ENCODE results near the gene STK35. TPM values are rescaled to one million over a fixed set of nuclear protein-coding genes. Genes with fewer than 3 reads are reported as not detected.

Gene STK35
- total RNA-seq, 2 experiments from 2014 or later = 15.8 to 16.1 TPM

GRCh38 chr20:2131366-2131765 is 29.7 kb downstream of the STK35 start:
- Mint-ChIP-seq H3K36me3 (ENCODE audit: low read depth) (no peaks in the 10 kb centered on the region), H3K4me3 (no peak overlapping the region), H3K4me1 (peaks cover 19% of the 10 kb centered on the region), H3K9me3 (no peaks in the 10 kb centered on the region), H3K27me3 (no peaks in the 10 kb centered on the region), H3K27ac (no peak overlapping the region)
- no peak for DNase-seq
- ChIA-PET CTCF (interaction anchor here (1.0 kb wide), 2 partner anchors 10 to 18 kb away, joined by 3 read pairs; no protein-coding TSS in a partner anchor), POLR2A (no interaction called here)

- Mint-ChIP-seq H3K27me3 (no peaks in the 10 kb centered on the region), H3K27ac (no peak overlapping the region), H3K4me3 (no peak overlapping the region), H3K9me3 (no peaks in the 10 kb centered on the region), H3K4me1 (peaks cover 15% of the 10 kb centered on the region), H3K36me3 (ENCODE audit: low read depth) (no peaks in the 10 kb centered on the region)
- ChIA-PET POLR2A (no interaction called here), CTCF (interaction anchor here (1.0 kb wide), 1 partner anchor 9 kb away, joined by 3 read pairs; no protein-coding TSS in a partner anchor)
- no peak for DNase-seq
These were observed 30.9 kb downstream of the STK35 start for GRCh38 chr20:2132461-2132901.

DNA sequence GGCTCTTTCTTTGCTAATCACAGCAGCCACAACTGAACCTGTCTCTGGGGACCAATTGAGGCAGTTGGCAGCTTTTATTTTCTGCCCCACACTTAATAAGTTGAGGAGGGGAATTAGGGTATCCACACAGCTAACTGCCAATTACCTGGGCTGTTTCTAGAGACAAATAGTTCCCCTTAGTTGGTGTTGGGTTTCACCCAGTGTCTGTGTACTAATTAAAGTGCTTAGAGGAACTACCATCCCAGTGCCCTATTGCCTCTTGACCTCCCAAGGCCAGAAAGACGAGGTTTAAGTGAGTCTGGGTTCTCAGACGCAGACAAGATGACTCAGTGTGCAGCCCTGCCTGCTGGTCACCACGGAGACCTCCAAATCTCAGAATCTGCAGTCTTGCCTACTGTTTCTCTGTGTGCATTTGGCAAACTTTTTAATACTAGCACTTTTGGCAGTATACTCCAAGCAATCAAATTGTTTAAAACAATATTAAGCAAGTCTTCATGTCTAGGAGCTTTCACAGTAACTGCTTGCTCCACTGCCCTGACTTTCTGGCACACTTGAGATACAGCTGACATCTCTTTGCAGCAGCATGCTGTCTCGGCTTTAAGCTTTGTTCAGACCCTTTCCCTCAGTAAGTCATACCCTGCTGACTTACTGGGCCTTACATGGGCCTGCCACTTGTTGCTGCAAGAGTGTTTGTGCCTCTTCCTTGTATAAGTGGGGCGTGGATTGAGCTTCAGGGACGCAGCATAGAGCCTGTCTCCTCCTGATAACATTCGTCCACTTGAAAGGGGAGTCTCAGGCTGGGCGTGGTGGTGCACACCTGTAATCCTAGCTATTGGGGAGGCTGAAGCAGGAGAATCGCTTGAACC is 31.9 kb downstream of the STK35 start:
- Mint-ChIP-seq H3K27ac (no peak overlapping the region), H3K9me3 (no peaks in the 10 kb centered on the region), H3K4me3 (no peak overlapping the region), H3K36me3 (ENCODE audit: low read depth) (peaks cover 2% of the 10 kb centered on the region), H3K27me3 (no peaks in the 10 kb centered on the region), H3K4me1 (peaks cover 6% of the 10 kb centered on the region)
- POLR2A ChIA-PET = interaction anchor here (0.6 to 0.7 kb wide), 3 partner anchors 9 to 57 kb away, joined by 3 to 11 read pairs (median 5); partner anchors contain the start of gene STK35
- CTCF ChIA-PET = interaction anchor here (1.0 to 1.6 kb wide), 2 partner anchors 17 to 30 kb away, joined by 3 read pairs; no protein-coding TSS in a partner anchor
- no peak for DNase-seq

DNA sequence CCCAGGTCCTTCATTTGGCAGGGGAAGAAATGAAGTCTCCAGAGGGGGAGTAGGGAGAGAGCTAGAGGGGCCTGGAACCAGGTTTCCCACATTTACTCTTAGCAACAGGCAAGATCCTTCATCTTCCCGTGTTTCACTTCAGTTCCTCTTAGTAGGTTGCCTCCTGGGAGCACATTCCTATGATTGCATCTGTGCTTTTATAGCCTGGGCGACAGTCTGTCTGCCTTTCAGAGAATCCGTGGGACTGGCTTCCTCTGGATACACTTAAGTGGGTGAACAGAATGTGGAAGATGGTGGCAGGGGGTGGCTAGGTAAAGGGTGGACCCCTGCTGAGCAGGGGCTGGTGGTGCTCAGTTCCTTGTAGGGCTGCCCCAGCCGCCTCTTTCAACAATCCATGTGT is 33.4 kb downstream of the STK35 start:
- POLR2A ChIA-PET = no interaction called here
- CTCF ChIA-PET = interaction anchor here (1.6 kb wide), 1 partner anchor 31 kb away, joined by 3 read pairs; no protein-coding TSS in a partner anchor
- Mint-ChIP-seq H3K4me1 (no peaks in the 10 kb centered on the region), H3K36me3 (ENCODE audit: low read depth) (peaks cover 5% of the 10 kb centered on the region), H3K9me3 (no peaks in the 10 kb centered on the region), H3K27ac (no peak overlapping the region), H3K4me3 (no peak overlapping the region), H3K27me3 (no peaks in the 10 kb centered on the region)
- no peak for DNase-seq

GRCh38 chr20:2136275-2136674 is 34.6 kb downstream of the STK35 start:
- POLR2A ChIA-PET = no interaction called here
- CTCF ChIA-PET = no interaction called here
- peaks cover 5% of the 10 kb centered on the region for H3K36me3 Mint-ChIP-seq (ENCODE audit: low read depth)

GRCh38 chr20:2137552-2138201 is 36.0 kb downstream of the STK35 start:
- POLR2A ChIA-PET = no interaction called here
- no peak overlapping the region for H3K4me3 Mint-ChIP-seq

More at GRCh38 chr20:2136275-2136674, 34.6 kb downstream of the STK35 start:
- Mint-ChIP-seq H3K27ac (no peak overlapping the region), H3K4me3 (no peak overlapping the region), H3K9me3 (no peaks in the 10 kb centered on the region), H3K27me3 (no peaks in the 10 kb centered on the region), H3K4me1 (peaks cover 3% of the 10 kb centered on the region)
- DNase-seq = no peak

GRCh38 chr20:2138396-2138795 is 36.8 kb downstream of the STK35 start:
- CTCF ChIA-PET = no interaction called here
- POLR2A ChIA-PET = no interaction called here
- no peaks in the 10 kb centered on the region for H3K9me3 Mint-ChIP-seq
- H3K4me3 Mint-ChIP-seq = no peak overlapping the region
- H3K36me3 Mint-ChIP-seq (ENCODE audit: low read depth) = peaks cover 5% of the 10 kb centered on the region
- no peak for DNase-seq
- H3K27me3 Mint-ChIP-seq = no peaks in the 10 kb centered on the region
- H3K4me1 Mint-ChIP-seq = peaks cover 3% of the 10 kb centered on the region
- no peak overlapping the region for H3K27ac Mint-ChIP-seq

More at GRCh38 chr20:2137552-2138201, 36.0 kb downstream of the STK35 start:
- no peak overlapping the region for H3K27ac Mint-ChIP-seq
- peaks cover 5% of the 10 kb centered on the region for H3K36me3 Mint-ChIP-seq (ENCODE audit: low read depth)
- H3K9me3 Mint-ChIP-seq = no peaks in the 10 kb centered on the region
- CTCF ChIA-PET = no interaction called here
- DNase-seq = no peak
- no peaks in the 10 kb centered on the region for H3K27me3 Mint-ChIP-seq
- peaks cover 3% of the 10 kb centered on the region for H3K4me1 Mint-ChIP-seq

DNA sequence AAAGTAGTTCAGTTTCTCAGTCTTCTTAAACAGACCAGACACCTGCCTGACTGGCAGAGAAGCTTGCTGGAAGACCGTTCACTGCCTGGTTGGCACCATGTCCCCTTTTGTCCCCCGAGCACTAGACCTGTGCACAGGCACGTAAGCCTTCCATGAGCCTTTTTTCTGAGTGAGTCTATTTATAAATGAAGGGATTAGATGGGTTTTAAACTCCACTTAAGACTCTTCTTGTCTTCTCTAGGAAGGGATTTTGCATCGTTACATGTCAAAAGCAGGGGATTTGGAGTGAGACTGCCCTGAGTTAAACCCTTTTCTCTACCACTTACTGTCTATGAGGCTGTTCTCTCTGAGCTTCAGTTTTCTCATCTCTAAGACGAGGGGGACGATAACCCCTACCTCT is 37.6 kb downstream of the STK35 start:
- H3K4me3 Mint-ChIP-seq = no peak overlapping the region
- no peaks in the 10 kb centered on the region for H3K9me3 Mint-ChIP-seq
- peaks cover 5% of the 10 kb centered on the region for H3K36me3 Mint-ChIP-seq (ENCODE audit: low read depth)
- H3K4me1 Mint-ChIP-seq = peaks cover 3% of the 10 kb centered on the region
- ChIA-PET CTCF (interaction anchor here (1.0 to 1.4 kb wide), 2 partner anchors 10 to 68 kb away, joined by 3 read pairs; no protein-coding TSS in a partner anchor), POLR2A (no interaction called here)
- no peak overlapping the region for H3K27ac Mint-ChIP-seq
- no peaks in the 10 kb centered on the region for H3K27me3 Mint-ChIP-seq
- no peak for DNase-seq

- Mint-ChIP-seq H3K9me3 (no peaks in the 10 kb centered on the region), H3K27ac (no peak overlapping the region), H3K4me3 (no peak overlapping the region), H3K27me3 (no peaks in the 10 kb centered on the region), H3K4me1 (peaks cover 3% of the 10 kb centered on the region), H3K36me3 (ENCODE audit: low read depth) (peaks cover 5% of the 10 kb centered on the region)
- no peak for DNase-seq
- ChIA-PET CTCF (interaction anchor here (1.0 to 1.4 kb wide), 2 partner anchors 10 to 68 kb away, joined by 3 read pairs; no protein-coding TSS in a partner anchor), POLR2A (no interaction called here)
These were observed 38.1 kb downstream of the STK35 start for GRCh38 chr20:2139736-2140135.

DNA sequence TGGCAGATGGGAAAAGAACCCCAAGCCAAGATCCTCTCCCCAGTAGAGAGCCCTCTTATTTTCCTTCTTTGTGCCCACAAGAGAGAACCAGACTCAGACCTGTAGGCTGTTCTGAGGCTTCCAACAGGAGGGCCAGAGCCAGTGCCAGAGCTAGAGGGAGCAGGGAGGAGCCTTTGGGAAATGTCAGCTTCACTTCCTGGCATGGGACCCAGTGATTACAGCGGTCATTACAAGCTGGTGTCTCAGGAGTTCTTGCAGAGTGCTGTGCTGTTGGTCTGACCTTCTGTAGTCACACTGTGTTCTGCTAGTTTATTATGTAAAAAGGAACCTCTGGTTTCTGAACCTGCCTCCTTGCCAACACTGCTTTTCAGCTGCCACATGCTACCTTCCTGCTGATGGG is 38.9 kb downstream of the STK35 start:
- POLR2A ChIA-PET = no interaction called here
- Mint-ChIP-seq H3K27me3 (no peaks in the 10 kb centered on the region), H3K4me3 (no peak overlapping the region), H3K36me3 (ENCODE audit: low read depth) (peaks cover 5% of the 10 kb centered on the region), H3K4me1 (peaks cover 3% of the 10 kb centered on the region), H3K27ac (no peak overlapping the region), H3K9me3 (no peaks in the 10 kb centered on the region)
- CTCF ChIA-PET = interaction anchor here (0.6 to 1.4 kb wide), 2 partner anchors 67 to 1359 kb away, joined by 3 read pairs; no protein-coding TSS in a partner anchor
- DNase-seq = no peak

- no peak overlapping the region for H3K4me3 Mint-ChIP-seq
- no peak for DNase-seq
- H3K27ac Mint-ChIP-seq = no peak overlapping the region
- no peaks in the 10 kb centered on the region for H3K27me3 Mint-ChIP-seq
- ChIA-PET CTCF (interaction anchor here (1.3 to 1.5 kb wide), 3 partner anchors 10 to 48 kb away, joined by 3 to 5 read pairs (median 4); no protein-coding TSS in a partner anchor), POLR2A (no interaction called here)
- peaks cover 5% of the 10 kb centered on the region for H3K36me3 Mint-ChIP-seq (ENCODE audit: low read depth)
- no peaks in the 10 kb centered on the region for H3K9me3 Mint-ChIP-seq
- H3K4me1 Mint-ChIP-seq = peaks cover 3% of the 10 kb centered on the region
These were observed 40.3 kb downstream of the STK35 start for GRCh38 chr20:2141600-2142575.

DNA sequence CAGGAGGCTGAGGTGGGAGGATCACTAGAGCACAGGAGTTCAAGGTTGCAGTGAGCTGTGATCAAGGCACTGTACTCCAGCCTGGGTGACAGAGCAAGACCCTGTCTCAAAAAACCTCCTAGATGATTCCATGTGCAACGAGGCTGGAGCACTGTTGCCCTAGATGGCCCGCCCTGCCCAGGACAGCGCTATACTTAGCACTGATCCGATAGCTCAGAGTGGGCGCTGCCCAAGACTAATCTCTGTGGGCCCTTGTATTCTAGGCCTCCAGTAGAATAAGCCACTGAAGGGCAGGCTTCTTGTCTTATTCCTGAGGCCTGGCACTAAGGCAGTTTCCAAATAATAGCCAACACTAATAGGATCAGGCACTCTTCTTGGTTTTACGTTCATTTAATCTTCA is 41.0 kb downstream of the STK35 start:
- Mint-ChIP-seq H3K27ac (no peak overlapping the region), H3K9me3 (no peaks in the 10 kb centered on the region), H3K36me3 (ENCODE audit: low read depth) (peaks cover 3% of the 10 kb centered on the region), H3K4me1 (peaks cover 3% of the 10 kb centered on the region), H3K4me3 (no peak overlapping the region), H3K27me3 (no peaks in the 10 kb centered on the region)
- CTCF ChIA-PET = interaction anchor here (1.5 kb wide), 1 partner anchor 49 kb away, joined by 4 read pairs; no protein-coding TSS in a partner anchor
- no peak for DNase-seq
- POLR2A ChIA-PET = no interaction called here
